HCT116 (cell line): ENCODE data around the gene GHR.

ENCODE experiments used
- CTCF ChIP-seq, 3 experiments: fragments of 200-600 bp in 1 of 3; sonication (generic) in 1 of 3; IDR thresholded peaks in 2 of 3; conservative IDR thresholded peaks in 1 of 3; 2 replicates each; pipeline ENCODE4 v1.5.1; 2012 to 2017; ENCODE audit warnings: low read depth in 2 of 3, low read length in 2 of 3, antibody characterized with exemption in 1 of 3, borderline replicate concordance in 1 of 3, control low read depth in 1 of 3, mild to moderate bottlenecking in 1 of 3, mixed read lengths in 1 of 3, mixed run types in 1 of 3, moderate library complexity in 1 of 3; ENCODE audit not compliant: insufficient read depth in 1 of 3
- EZH2 ChIP-seq: fragments of 200-600 bp; sonication (generic); IDR thresholded peaks from 2 replicates; pipeline ENCODE4 v1.6.1; 2017; ENCODE audit warnings: antibody characterized with exemption, mixed run types
- MAX ChIP-seq: IDR thresholded peaks from 2 replicates; pipeline ENCODE4 v1.6.1; 2012
- POLR2A ChIP-seq: IDR thresholded peaks from 2 replicates; pipeline ENCODE4 v1.7.0; 2011; ENCODE audit warnings: borderline replicate concordance; ENCODE audit not compliant: insufficient read depth, insufficient read length; ENCODE audit errors: extremely low read depth
- ZFX ChIP-seq: fragments of 450-650 bp; IDR thresholded peaks from 2 replicates; pipeline ENCODE4 v1.6.1; 2017

- TF ChIP-seq MAX (no peak), ZFX (no peak), POLR2A (no peak), CTCF (IDR thresholded peaks at IDR 0.05 in 2 of 3, conservative IDR thresholded peaks at IDR 0.05 in 1 of 3; ENCODE audit: borderline replicate concordance in 1 of 3, insufficient read depth in 1 of 3, low read depth in 2 of 3, low read length in 2 of 3) (no peak), EZH2 (no peak)
Observed at GRCh38 chr5:42555797-42556196, 132.6 kb downstream of the GHR start.
